ENCODE results near the gene SLC35E3.

The SLC35E3 gene

DNA sequence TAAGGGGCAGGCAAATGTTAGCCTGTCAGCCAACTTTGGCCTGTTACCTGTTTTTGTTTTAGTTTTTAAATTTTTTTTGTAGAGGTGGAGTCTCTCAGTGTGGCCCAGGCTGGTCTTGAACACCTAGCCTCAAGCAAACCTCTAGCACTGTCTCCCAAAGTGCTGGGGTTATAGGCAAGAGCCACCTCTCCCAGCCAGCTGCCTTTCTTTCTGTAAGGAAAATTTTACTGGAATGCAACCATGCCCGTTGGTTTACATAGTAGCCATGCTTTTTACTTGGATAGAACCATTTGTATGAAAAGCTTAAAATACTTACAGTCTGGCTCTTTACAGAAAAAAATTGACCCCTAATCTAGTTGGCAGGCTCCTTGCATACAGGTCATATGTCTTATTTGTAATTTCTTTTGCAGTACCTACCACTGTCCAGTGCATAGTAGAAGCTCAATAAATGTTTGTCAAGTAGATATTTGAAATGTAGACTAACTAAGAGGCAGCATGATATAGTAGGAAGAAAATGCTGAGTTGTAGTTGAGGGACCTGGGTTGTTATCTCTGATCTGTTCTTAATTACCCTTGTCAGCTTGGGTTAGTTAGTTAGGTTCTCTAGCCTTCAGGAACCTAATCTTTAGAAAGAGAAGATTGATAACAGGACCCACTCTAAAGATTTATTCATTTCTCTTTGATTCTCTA is 66.7 kb downstream of the SLC35E3 start:
- no peaks in the 10 kb centered on the region for H3K79me2 ChIP-seq
- H3K4me3 ChIP-seq (ENCODE audit: low read depth, low read length), result no peak overlapping the region
- TF ChIP-seq, protein P1, sequence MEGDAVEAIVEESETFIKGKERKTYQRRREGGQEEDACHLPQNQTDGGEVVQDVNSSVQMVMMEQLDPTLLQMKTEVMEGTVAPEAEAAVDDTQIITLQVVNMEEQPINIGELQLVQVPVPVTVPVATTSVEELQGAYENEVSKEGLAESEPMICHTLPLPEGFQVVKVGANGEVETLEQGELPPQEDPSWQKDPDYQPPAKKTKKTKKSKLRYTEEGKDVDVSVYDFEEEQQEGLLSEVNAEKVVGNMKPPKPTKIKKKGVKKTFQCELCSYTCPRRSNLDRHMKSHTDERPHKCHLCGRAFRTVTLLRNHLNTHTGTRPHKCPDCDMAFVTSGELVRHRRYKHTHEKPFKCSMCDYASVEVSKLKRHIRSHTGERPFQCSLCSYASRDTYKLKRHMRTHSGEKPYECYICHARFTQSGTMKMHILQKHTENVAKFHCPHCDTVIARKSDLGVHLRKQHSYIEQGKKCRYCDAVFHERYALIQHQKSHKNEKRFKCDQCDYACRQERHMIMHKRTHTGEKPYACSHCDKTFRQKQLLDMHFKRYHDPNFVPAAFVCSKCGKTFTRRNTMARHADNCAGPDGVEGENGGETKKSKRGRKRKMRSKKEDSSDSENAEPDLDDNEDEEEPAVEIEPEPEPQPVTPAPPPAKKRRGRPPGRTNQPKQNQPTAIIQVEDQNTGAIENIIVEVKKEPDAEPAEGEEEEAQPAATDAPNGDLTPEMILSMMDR (IDR thresholded peaks at IDR 0.05), result no peak
- H3K27ac ChIP-seq, result no peak overlapping the region
- no peak overlapping the region for H3K9ac ChIP-seq
- no peaks in the 10 kb centered on the region for H3K36me3 ChIP-seq (ENCODE audit: control insufficient read depth, insufficient read depth, low read length)
- no peaks in the 10 kb centered on the region for H3K9me3 ChIP-seq (ENCODE audit: control insufficient read depth, low read length)
- H3K4me1 ChIP-seq, result no peaks in the 10 kb centered on the region
- no peak overlapping the region for H2AFZ ChIP-seq
- no peaks in the 10 kb centered on the region for H3K27me3 ChIP-seq (ENCODE audit: control insufficient read depth, insufficient read depth, low read length)
- H3K4me2 ChIP-seq (ENCODE audit: low read length), result no peak overlapping the region

DNA sequence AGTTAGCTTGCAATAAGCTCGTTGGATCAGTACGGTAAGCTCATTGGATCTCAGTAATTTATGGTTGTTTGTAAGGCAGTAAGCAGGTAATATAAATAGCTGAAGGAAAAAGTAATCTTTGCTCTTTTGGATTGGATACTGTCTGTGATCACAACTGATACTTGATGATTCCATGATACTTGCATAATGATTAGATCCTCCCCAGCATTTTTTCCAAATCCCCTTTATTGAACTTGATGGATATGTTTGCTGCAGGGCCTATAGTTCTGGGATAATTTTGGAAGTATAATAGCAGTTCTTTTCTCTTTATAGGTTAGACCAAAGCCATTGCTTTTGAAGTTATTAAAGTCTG is 67.2 kb downstream of the SLC35E3 start:
- no peaks in the 10 kb centered on the region for H3K36me3 ChIP-seq (ENCODE audit: control insufficient read depth, insufficient read depth, low read length)
- H3K27me3 ChIP-seq (ENCODE audit: control insufficient read depth, insufficient read depth, low read length), result no peaks in the 10 kb centered on the region
- H3K4me2 ChIP-seq (ENCODE audit: low read length), result no peak overlapping the region
- H2AFZ ChIP-seq, result no peak overlapping the region
- H3K79me2 ChIP-seq, result no peaks in the 10 kb centered on the region
- H3K9ac ChIP-seq, result no peak overlapping the region
- H3K4me3 ChIP-seq (ENCODE audit: low read depth, low read length), result no peak overlapping the region
- no peaks in the 10 kb centered on the region for H3K9me3 ChIP-seq (ENCODE audit: control insufficient read depth, low read length)
- H3K27ac ChIP-seq, result no peak overlapping the region
- no peaks in the 10 kb centered on the region for H3K4me1 ChIP-seq
- TF ChIP-seq, protein P1 (IDR thresholded peaks at IDR 0.05), result no peak

DNA sequence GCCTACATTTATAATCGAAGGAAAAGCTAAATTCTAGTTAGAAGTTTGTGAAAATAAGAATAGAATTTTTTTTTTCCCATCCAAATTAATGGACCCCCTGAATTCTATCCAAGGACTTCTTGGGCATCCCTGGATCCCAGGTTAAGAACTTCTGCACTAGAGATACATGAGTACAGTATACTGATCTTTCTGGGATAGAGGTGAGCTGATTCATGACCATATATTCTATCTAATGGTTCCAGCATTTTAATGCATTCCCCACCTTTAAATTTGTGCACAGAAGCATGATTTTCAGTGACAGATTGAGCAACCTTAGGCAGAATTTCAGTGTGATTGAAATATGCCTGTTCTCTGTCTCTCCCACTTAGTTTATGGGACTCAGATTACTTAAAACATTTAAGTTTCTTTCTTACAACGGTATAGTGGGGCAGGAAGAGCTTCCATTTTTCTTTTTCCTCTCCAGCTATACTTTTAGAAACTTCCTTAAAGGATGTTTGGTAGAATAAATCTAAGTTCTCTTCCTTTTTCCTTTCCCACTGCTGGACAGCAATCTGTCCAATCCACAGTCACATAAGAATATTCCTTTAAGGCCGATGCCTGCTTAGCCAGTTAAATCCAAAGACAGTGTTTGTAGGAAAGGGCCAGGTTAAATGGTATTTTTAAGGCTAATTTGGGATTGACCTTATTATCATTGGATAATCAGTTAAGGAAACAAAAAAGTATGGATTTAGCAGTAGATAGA is 68.7 kb downstream of the SLC35E3 start:
- Histone ChIP-seq H3K4me3 (ENCODE audit: low read depth, low read length) (no peak overlapping the region), H3K36me3 (ENCODE audit: control insufficient read depth, insufficient read depth, low read length) (no peaks in the 10 kb centered on the region), H3K4me1 (no peaks in the 10 kb centered on the region)

DNA sequence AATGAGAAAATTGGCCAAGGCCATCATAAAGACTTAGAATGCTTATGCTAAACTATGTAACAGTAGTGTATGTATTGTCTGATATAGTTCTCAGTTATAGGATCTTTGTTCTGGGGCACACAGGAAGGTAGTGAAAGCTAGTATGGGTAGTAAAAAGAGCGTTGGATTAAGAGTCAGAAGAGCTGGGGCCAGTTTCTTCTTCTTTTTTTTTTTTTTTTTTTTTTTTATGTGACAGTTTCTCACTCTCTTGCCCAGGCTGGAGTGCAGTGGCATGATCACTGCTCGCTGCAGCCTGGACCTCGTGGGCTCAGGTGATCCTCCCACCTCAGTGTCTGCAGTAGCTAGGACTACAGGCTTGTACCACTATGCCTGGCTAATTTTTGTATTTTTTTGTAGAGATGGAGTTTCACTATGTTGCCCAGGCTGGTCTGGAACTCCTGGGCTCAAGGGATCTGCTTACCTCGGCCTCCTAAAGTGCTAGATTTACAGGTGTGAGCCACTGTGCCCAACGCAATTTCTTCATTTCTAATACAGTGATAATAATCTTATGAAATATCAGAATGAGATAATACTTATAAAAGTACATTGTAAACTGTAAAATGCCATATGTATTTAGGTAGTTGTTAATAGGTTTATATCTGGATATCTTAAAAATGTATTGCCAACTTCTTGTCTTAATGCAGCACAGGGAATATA is 69.4 kb downstream of the SLC35E3 start:
- Histone ChIP-seq H3K4me1 (no peaks in the 10 kb centered on the region), H3K4me2 (ENCODE audit: low read length) (no peak overlapping the region), H3K27me3 (ENCODE audit: control insufficient read depth, insufficient read depth, low read length) (no peaks in the 10 kb centered on the region), H3K79me2 (no peaks in the 10 kb centered on the region), H2AFZ (no peak overlapping the region), H3K9me3 (ENCODE audit: control insufficient read depth, low read length) (no peaks in the 10 kb centered on the region), H3K27ac (no peak overlapping the region), H3K36me3 (ENCODE audit: control insufficient read depth, insufficient read depth, low read length) (no peaks in the 10 kb centered on the region), H3K9ac (no peak overlapping the region), H3K4me3 (ENCODE audit: low read depth, low read length) (no peak overlapping the region)
- TF ChIP-seq, protein P1 (IDR thresholded peaks at IDR 0.05), result no peak

More for the DNA sequence above, 68.7 kb downstream of the SLC35E3 start:
- TF ChIP-seq, protein P1 (IDR thresholded peaks at IDR 0.05), result no peak
- H3K27me3 ChIP-seq (ENCODE audit: control insufficient read depth, insufficient read depth, low read length), result no peaks in the 10 kb centered on the region
- no peak overlapping the region for H3K4me2 ChIP-seq (ENCODE audit: low read length)
- no peaks in the 10 kb centered on the region for H3K79me2 ChIP-seq
- no peak overlapping the region for H3K9ac ChIP-seq
- H3K27ac ChIP-seq, result no peak overlapping the region
- H2AFZ ChIP-seq, result no peak overlapping the region
- H3K9me3 ChIP-seq (ENCODE audit: control insufficient read depth, low read length), result no peaks in the 10 kb centered on the region
